Measurements from ENCODE around the gene TSNAX.

- TF ChIP-seq CTCF (IDR thresholded peaks at IDR 0.05 in 2 of 3, conservative IDR thresholded peaks at IDR 0.05 in 1 of 3; ENCODE audit: borderline replicate concordance in 1 of 3, insufficient read depth in 1 of 3, low read depth in 2 of 3, low read length in 2 of 3) (no peak), EZH2 (IDR thresholded peaks at IDR 0.05) (no peak), MAX (IDR thresholded peaks at IDR 0.05) (no peak)
Observed at GRCh38 chr1:231519166-231519565, 9.3 kb upstream of the TSNAX start.
